IPS-18c (cell line): ENCODE data around the gene CCDC88C.

Experiments used
- H3K4me3 ChIP-seq: 2 replicates; pipeline ENCODE4 v1.7.0; 2013; ENCODE audit warnings: low read depth, mild to moderate bottlenecking, low read length, moderate library complexity; ENCODE audit not compliant: insufficient read depth
- H3K9me3 ChIP-seq: one replicate; pipeline ENCODE4 v1.6.1; 2013; ENCODE audit warnings: mild to moderate bottlenecking, low read length, moderate library complexity; ENCODE audit not compliant: control insufficient read depth, insufficient read depth

Gene CCDC88C

DNA sequence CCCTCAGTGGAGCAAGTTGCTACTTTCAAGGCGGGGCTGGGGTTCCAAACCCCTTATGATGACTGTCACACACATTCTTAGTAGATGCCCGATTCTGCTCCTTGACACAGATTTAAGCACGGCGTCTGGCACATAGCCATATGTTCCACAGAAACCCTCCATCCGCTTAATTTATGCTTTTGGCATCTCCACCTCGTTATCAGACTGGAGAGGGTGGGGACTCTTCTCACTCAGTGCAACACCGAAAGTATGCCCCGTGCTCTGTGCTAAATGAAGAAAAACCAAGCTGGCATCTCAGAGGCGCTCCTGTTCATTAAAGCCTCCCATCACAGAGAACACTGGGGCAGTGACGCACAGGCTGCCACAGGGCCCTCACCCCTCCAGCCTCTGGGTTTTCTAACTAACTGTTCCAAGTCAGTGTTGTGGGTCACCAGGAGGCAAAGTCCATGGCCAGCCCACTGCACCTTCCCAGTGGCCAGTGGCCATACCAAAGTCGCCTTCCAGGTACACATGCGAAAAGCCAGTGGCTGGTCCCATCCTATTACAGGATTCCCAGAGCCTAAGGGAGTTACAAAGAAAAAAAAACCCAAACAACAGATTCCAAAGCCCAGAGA, 27.3 kb downstream of the CCDC88C start:
- no peak overlapping the region for H3K4me3 ChIP-seq
- H3K9me3 ChIP-seq: no peaks in the 10 kb centered on the region

DNA sequence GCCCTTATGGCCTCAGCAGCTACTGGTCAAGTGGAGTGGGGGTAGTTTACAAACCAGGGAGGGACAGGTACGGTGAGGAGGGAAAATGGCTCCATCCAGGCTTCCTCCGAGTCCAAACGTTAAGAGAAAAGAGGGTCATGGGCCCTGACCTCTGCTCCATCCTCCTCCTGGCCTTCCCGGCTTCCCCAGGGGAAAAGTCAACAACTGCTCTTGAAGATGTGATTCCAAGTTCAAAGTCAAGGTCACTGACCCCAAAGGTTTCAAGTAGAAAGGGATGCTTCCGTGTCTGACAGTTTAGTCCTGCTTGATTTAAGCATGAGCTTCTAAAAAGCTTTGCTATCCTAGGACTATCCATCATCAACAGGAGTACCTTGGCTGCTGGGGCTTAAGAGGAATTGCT, 28.5 kb downstream of the CCDC88C start:
- no peak overlapping the region; the same call in 1 of the 2 replicates for H3K4me3 ChIP-seq
- H3K9me3 ChIP-seq: no peaks in the 10 kb centered on the region

DNA sequence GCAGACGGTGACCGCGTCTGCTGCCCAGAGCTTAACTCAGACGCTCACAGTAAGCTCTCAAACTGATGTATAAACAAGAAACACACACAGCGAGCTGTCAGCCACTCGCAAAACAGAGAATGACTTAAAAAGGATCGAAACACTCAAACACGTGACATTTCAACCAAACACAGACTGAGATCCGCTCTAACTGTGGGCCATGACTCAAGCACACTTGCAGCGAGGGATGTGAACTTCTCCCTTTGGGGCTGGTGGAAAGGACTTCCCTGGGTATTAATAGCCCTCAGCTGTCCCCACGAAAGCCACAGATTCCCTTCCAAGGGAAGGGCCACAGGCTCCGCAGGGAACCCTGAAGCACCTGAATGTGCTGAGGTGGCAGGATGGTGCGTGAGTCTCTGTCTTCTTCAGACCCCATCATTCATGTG, 29.1 kb downstream of the CCDC88C start:
- Histone ChIP-seq H3K9me3 (no peaks in the 10 kb centered on the region), H3K4me3 (no peak overlapping the region)

DNA sequence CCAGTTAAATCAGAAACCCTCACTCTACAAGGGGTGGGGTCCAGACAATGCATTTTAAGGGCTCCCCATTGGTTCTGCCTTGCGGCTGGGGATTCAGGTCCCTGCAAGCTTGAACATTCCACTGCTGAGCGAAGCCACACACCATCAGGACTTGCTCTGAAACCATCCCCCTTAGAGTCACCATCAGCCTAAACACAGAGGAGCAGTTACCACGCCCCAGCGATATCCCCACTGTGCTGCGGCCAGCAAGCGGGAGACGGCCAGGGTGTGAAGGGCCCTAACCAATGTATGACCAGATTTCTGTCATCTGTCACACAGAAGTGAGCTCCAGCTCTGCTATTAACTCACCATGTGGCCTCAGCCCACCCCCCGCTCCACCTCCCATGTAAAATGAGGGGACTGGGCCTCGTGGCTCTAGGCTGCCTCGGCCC, 29.7 kb downstream of the CCDC88C start:
- no peak overlapping the region for H3K4me3 ChIP-seq

DNA sequence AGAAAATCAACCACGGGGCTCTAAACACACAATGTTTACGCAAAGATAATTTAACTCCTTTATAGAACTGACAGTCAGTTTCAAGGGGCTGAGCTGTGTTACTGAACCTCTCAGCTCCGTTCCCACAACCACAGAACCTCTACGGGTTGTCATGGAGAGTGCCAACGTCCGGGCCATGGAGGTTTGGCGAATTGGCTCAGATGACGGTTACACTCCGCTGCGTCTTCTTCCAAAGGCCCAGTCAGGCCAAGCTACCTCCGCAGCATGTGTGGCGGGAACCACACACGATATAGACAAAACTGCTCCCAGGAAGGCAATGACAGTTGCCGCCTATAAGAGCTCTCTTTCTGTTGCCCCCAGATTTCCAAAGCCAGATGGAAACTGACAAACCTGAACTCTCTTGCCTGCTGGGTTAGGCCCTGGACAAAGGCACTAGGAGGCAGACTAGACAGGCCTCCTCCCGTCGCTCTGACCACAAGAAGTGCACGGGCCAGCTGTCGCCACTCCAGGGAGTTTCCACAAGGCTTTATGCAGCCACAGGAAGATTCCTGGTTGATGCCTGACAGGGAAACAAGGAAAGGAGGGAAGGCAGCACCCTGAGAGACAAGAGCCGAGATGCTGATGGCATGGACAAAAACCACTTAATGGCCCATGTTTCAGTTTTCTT, 30.3 kb downstream of the CCDC88C start:
- no peak overlapping the region for H3K4me3 ChIP-seq

More for the DNA sequence above, 29.7 kb downstream of the CCDC88C start:
- H3K9me3 ChIP-seq: no peaks in the 10 kb centered on the region

DNA sequence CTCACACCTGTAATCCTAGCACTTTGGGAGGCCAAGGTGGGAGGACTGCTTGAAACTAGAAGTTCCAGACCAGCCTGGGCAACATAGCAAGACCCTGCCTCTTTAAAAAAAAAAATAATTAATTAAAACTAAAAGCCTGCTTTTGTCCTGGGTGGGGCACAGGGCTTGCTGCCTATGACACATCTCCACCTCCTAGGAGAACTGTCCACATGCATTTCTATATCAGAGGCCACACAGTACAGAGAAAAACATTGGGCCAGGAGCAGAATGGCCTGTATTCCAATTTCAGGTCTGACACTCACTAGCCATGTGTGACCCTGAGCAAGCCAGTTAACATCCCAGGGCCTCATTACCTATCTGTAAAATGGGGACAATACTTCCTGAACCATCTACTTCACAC, 31.9 kb downstream of the CCDC88C start:
- no peaks in the 10 kb centered on the region for H3K9me3 ChIP-seq
- H3K4me3 ChIP-seq: no peak overlapping the region

More for the DNA sequence above, 30.3 kb downstream of the CCDC88C start:
- no peaks in the 10 kb centered on the region for H3K9me3 ChIP-seq

DNA sequence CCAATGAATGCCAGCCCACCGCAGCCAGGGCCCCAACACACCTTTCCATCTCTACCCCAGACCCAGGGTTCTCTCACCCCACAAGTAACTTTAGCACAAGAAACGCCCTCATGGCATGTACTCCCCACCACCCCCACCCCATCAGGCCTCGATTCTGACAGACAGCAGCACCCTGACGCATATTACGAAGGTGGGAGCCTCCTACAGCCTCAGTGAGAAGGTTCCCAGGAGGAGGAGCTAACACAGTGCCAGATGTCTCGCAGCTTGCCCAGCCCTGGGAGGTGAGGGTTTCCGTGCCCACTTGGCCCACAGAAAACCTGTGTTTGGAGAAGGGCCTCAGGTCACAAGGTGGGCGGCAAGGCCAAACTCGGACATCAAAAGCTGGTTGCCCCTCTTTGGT, 32.4 kb downstream of the CCDC88C start:
- Histone ChIP-seq H3K4me3 (no peak overlapping the region), H3K9me3 (no peaks in the 10 kb centered on the region)

DNA sequence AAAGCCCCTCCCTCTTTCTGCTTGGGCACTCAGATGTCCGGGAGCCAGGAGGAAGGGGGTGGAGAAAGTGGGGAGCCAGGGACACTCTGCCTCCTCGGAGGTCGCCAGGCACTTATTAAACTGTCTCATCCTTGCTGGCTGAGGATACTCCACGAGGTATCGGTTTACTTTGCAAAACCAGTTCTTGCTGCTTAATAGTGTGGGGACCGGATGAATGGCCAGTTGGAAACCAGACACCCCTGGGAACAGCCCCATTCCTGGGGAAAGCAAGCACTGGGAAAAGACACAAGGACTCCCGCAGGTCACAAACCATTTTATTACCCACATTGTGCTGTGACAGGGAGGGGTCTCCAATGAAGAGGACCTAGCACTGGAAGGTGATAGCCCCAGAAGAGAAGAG, 34.2 kb downstream of the CCDC88C start:
- H3K9me3 ChIP-seq: no peaks in the 10 kb centered on the region
- H3K4me3 ChIP-seq: no peak overlapping the region

DNA sequence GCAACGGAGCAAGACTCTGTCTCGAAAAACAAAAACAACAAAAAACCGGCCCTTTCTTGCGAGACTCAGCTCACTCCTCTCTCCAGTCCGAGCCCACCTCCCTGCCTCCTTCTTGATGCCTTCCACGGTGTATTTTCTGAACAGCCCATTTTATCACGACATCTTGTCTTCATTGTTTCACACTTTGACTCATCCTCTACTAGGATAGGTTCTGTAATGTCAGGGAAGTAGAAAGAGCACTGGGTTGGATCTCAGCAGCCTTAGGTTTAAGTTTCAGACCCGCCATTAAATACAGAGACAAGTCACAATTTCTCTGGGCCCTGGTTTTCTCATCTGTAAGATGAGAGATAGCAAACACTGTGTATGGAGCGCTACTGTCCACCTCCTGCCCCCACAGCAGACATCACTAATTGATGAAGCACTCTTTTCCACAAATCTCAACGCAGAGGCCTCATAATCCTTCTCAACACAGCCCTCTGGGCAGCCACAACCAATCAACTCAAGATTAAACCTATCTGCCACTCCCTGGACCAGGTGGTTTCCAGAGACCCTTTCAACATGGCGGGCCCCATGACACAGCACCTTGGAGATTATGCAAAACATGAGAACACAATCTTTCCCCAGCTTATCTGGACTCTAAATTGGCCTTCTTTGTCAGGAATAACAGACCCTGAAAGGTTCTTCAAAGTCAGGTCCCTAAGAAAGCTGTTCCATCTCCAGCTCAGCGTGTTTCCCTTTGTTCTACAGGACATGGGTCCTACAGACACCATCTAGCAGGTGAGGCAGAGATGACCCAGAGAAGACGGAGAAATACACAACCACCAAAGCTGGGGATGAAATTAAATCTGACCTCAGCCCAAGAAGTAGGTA, 35.6 kb downstream of the CCDC88C start:
- Histone ChIP-seq H3K4me3 (no peak overlapping the region), H3K9me3 (no peaks in the 10 kb centered on the region)

DNA sequence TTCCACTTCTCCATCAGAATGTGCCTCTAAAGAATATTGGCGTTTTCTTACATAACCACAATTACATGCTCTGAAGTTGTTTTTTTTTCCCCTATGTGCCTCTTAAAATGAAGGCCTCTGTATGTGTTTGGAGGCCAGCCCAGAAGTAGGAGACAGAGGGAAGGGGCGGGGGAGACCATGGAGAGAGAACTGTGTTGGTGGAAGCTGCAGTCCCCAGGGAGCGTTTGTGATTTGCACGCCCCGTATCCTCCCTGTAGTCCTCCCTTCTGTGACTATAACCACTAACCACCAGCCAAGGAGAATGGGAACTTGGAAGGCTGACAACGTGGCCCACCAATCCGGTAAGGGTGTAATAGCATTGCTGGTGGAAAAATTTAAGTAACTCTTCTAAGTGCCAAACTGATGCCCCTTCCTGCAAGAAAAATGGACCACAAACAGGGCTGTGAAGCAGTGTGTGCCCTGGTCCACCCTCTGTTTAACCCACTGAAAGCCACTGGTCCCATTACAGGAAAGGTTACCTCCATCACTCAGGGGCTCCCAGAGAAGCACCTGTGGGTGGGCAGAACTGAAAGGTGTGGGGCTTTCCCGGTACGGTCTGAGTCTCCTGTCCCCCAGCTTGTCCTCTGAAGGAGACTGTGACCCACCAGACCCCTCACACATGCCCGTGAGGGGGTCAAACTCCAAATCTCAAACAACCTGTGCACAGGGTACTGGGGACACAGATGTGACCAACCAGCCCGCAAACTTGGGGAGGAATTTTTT, 36.8 kb downstream of the CCDC88C start:
- H3K9me3 ChIP-seq: no peaks in the 10 kb centered on the region

DNA sequence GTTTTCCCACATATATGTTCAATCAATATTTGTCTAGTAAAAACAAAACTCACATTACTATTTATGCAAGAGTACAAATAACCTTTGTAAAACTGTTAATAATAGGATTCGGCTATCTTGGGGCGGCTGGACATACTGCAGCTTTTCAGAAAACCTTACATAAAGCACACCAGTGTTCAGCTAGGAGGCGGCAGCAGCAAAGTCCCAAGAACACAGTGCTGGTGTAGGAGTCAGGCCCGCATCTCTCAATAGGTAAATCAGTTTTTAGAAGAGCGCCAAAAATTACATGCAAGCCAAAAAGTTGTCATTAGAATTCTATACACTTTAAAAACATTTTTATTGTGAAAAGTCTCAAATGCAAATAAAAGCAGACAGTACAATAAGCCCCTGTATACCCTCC, 37.5 kb downstream of the CCDC88C start:
- Histone ChIP-seq H3K4me3 (no peak overlapping the region), H3K9me3 (no peaks in the 10 kb centered on the region)

More for the DNA sequence above, 36.8 kb downstream of the CCDC88C start:
- no peak overlapping the region for H3K4me3 ChIP-seq

DNA sequence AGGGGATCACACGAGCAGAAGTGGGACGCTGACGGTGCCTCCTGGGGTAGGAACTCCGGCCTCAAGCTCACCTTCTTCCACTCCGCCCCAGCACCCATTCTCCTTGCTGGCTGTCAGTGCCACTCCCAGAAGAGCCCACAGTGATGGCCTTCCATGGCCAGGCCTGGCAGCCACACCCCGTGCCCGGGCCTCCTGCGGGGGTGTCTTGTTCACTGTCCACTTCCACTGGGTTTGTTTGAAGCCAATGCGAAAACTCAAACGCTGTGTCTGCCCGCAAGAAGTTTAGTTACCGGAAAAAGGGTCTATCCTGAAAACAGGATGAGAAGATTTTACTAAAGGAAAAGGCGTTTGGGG, 38.1 kb downstream of the CCDC88C start:
- no peaks in the 10 kb centered on the region for H3K9me3 ChIP-seq
- no peak overlapping the region for H3K4me3 ChIP-seq

DNA sequence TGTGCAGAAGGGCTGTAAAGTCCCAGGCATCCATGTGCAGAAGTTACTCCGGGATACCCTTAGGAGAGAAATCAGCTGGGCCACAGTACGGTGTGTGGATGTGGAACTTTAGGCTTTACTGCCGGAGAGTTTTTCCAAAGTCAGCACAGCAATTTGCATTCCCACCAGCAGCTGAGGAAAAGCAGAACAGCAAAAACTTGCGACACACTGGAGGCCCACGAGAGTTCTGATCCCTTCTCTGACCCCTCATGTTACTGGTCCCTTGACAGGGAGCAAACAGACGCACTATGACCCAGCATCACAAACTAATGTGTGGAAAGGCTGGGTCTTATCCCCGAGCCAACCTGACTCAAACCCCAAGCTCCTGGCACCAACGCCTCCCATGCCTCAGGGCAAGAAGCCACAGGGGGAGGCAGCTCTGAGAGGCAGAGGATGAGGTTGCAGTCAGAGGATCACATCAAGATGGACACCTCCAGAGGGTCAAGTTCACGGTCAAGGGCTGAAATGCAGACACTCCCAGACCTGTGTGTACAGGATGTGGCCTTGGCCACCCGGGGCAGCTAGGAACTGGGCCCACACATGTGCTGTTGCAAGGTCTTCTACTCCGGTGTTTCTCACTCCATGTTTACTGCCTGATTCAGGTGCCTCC, 38.6 kb downstream of the CCDC88C start:
- no peaks in the 10 kb centered on the region for H3K9me3 ChIP-seq
- no peak overlapping the region for H3K4me3 ChIP-seq

DNA sequence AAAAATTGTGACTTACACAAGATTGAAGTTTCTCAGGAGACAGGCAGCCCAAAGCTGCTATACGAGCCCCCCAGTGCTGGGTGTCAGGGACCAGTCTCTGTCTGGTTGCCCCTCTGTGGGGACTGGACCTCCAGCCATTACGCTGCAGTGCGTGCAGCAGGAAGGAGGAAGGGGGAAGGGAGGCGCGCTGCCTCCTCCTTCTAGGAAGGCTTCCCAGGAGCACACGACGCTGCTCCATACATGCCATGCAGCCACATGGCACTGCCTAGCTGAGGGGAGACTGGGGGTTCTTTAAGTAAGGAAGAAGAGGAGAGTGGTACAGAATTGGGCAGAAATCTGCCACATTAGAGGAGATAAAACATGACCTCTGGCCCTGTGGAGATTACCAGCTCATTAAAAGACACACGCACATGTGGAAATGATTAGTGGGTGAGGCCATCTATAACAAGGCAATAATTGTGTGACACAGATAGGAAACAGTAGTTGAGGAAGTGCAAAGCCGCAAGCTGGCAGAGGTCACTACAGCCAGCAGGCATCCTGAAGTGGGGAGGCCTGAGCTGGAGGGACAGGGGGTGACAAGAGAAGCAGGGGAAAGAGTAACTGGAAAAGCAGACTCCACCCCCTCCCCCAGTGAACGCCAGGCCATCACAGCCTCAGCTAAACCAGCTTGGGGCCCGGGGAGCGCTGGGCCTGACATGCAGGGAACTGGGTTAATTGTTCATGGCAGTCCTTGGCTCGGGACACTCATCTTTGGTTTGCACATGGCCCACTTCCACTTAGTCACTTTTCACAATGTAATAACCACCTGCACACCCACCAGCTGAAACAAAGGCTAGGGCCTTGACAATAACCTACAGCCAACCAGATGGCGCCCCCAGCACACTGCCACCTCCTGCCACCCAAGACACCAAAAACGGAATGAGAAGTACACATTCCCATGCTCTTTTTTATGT, 39.6 kb downstream of the CCDC88C start:
- H3K9me3 ChIP-seq: no peaks in the 10 kb centered on the region
- no peak overlapping the region for H3K4me3 ChIP-seq

DNA sequence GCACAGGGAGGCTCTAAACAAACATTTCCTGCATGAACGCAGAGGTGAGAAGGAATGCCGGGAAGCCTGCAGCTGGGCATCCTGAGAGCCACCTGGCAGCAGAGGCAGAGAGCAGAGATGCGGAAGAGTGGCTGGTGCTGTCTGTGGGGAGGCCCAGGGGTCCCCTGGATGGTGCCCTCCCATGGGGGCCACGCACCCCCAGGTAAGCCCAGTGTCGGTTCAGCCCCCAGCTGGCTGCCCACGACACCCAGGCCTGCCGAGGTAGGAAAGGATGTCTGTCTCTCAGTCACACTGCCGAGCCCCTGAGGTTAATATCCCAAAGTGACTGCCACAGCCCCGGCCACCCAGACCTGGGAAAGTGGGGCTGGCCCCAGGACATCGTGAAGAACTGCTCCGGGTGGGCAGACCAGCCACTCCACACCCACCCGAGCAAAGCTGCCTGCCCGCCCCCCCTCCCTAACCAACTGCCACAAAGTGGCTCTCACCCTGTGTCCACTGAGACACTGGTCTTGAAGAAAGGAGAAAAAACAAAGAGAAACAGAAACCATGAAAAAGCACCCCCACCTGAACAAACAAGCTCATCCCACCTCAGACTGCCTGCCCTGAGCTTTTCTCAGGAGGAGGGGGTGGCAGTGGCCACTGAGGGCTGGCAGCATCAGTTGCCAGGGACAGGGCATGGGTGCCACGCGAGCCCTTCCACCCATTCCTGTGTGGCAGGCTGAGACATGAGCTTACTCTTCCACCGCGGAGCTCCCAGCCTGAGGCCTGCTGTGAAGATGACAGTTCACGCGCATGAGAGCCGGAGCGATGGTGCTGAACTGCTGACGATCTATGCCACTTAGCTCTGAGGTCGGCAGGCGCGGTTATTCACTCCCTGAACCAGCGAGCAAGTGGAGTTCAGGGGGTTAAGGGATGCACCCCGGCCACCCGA, 40.8 kb downstream of the CCDC88C start:
- Histone ChIP-seq H3K4me3 (no peak overlapping the region), H3K9me3 (no peaks in the 10 kb centered on the region)
